Suprapubic skin (tissue), 4 donors: ENCODE data around the gene CCT8L2. TPM values are rescaled to one million over a fixed set of nuclear protein-coding genes. Genes with fewer than 3 reads are reported as not detected.
A peak's percentile ranks its signal among the peaks of the same experiment; 100 is the strongest.
"Not testable (repeated sequence)": the region's sequence is repeated elsewhere in the genome, so short reads cannot be mapped to it uniquely, and the experiment has no call there.

Experiments
- DNase-seq, 2 donors: peaks; one replicate each; pipeline ENCODE4 v3.0.0-alpha.2; 2019; ENCODE audit warnings: low spot score in 2 of 2
- H3K27ac ChIP-seq: fragments of 200-600 bp; sonication (generic); one replicate; pipeline ENCODE4 v1.5.1; 2019
- H3K27me3 ChIP-seq: fragments of 200-600 bp; sonication (generic); one replicate; pipeline ENCODE4 v1.5.1; 2019
- H3K36me3 ChIP-seq: fragments of 200-600 bp; sonication (generic); one replicate; pipeline ENCODE4 v1.5.1; 2019
- H3K4me1 ChIP-seq: fragments of 200-600 bp; sonication (generic); one replicate; pipeline ENCODE4 v1.5.1; 2019
- H3K4me3 ChIP-seq: fragments of 200-600 bp; sonication (generic); one replicate; pipeline ENCODE4 v1.5.1; 2019; ENCODE audit warnings: mild to moderate bottlenecking
- H3K9me3 ChIP-seq: fragments of 200-600 bp; sonication (generic); one replicate; pipeline ENCODE4 v1.5.1; 2019
- EP300 ChIP-seq: sonication (generic); formaldehyde crosslinking; IDR thresholded peaks from one replicate; pipeline ENCODE4 v1.6.1; 2017; ENCODE audit warnings: antibody characterized with exemption
- POLR2A ChIP-seq, 2 donors: fragments of 450-650 bp; IDR thresholded peaks; one replicate each; pipeline ENCODE4 v1.6.1; 2017; ENCODE audit warnings: antibody characterized with exemption in 2 of 2, mild to moderate bottlenecking in 2 of 2, moderate library complexity in 2 of 2
- POLR2AphosphoS5 ChIP-seq, 3 donors: sonication (generic); formaldehyde crosslinking; IDR thresholded peaks; one replicate each; pipeline ENCODE4 v1.6.1; 2017; ENCODE audit warnings: antibody characterized with exemption in 3 of 3
- WGBS: methylation state at CpG from one replicate; pipeline ENCODE4 v1.1.5; 2018; 5-methylcytosine and 5-hydroxymethylcytosine counted together
- total RNA-seq, 4 donors: library from RNA; depleted of rRNA; stranded (reverse); fragments of >200 nt; gene quantifications; one replicate each; pipeline ENCODE4 v1.1.0, GENCODE V29; 2016
- TF ChIP-seq, protein P1 (sequence below), 2 donors: fragments of 200-600 bp in 1 of 2; fragments of 450-650 bp in 1 of 2; sonication (generic) in 1 of 2; IDR thresholded peaks; one replicate each; pipeline ENCODE4 v1.5.1; 2016 to 2019; ENCODE audit warnings: antibody characterized with exemption in 2 of 2, mild to moderate bottlenecking in 1 of 2, moderate library complexity in 1 of 2

The CCT8L2 gene, protein sequence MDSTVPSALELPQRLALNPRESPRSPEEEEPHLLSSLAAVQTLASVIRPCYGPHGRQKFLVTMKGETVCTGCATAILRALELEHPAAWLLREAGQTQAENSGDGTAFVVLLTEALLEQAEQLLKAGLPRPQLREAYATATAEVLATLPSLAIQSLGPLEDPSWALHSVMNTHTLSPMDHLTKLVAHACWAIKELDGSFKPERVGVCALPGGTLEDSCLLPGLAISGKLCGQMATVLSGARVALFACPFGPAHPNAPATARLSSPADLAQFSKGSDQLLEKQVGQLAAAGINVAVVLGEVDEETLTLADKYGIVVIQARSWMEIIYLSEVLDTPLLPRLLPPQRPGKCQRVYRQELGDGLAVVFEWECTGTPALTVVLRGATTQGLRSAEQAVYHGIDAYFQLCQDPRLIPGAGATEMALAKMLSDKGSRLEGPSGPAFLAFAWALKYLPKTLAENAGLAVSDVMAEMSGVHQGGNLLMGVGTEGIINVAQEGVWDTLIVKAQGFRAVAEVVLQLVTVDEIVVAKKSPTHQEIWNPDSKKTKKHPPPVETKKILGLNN
- total RNA-seq = not detected

DNA sequence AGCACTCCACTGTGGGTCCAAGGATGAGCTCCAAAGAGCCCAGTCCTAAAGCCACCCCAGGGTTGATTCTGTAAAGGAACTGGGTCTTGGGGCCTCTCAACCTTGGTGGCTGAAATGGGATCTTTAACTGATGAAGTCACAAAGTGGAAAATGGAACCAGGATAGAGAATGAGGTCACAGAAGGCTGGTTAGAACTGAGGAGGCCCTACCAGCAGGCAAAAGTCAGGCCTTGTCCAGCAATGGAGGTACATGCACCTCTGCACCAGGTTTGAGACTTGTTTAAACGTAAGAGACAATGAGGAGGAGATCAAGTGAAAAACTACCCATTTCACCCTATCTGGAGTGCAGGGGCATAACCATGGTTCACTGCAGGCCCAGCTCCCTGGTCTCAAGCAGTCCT lies at the start of gene CCT8L2:
Gene CCT8L2, minus strand, starts transcription at position 101 of the 400 bp plus-strand sequence. CDS start 260 bp downstream, outside the sequence.
- not testable (repeated sequence) for H3K4me1 ChIP-seq, H3K27me3 ChIP-seq, H3K9me3 ChIP-seq, H3K27ac ChIP-seq, H3K4me3 ChIP-seq, H3K36me3 ChIP-seq, DNase-seq
- WGBS = 83% methylated on average over 1 of the region's 1 CpG

DNA sequence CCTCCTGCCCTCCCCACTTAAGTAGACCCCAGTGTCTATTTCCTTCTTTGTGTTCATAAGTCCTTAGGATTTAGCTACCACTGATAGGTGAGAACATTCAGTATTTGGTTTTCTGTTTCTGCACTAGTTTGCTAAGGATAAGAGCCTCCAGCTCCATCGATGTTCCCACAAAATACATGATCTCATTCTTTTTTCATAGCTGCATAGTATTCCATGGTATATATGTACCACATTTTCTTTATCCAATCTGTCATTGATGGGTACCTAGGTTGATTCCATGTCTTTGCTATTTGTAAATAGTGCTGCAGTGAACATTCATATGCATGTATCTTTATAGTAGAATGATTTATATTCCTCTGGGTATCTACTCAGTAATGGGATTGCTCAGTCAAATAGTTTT lies 42.8 kb upstream of the CCT8L2 start:
- H3K36me3 ChIP-seq, H3K4me1 ChIP-seq, DNase-seq, H3K27ac ChIP-seq, H3K4me3 ChIP-seq, H3K9me3 ChIP-seq, H3K27me3 ChIP-seq: not testable (repeated sequence)
- 83% methylated on average over 1 of the region's 1 CpG for whole genome bisulfite sequencing

DNA sequence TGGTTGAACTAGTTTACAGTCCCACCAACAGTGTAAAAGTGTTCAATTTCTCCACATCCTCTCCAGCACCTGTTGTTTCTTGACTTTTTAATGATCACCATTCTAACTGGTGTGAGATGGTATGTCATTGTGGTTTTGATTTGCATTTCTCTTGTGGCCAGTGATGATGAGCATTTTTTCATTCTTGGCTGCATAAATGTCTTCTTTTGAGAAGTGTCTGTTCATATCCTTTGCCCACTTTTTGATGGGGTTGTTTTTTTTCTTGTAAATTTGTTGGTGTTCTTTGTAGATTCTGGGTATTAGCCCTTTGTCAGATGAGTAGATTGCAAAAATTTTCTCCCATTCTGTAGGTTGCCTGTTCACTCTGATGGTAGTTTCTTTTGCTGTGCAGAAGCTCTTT lies 41.5 kb upstream of the CCT8L2 start:
- H3K27ac ChIP-seq, DNase-seq, H3K27me3 ChIP-seq, H3K4me1 ChIP-seq, H3K4me3 ChIP-seq, H3K9me3 ChIP-seq, H3K36me3 ChIP-seq: not testable (repeated sequence)

DNA sequence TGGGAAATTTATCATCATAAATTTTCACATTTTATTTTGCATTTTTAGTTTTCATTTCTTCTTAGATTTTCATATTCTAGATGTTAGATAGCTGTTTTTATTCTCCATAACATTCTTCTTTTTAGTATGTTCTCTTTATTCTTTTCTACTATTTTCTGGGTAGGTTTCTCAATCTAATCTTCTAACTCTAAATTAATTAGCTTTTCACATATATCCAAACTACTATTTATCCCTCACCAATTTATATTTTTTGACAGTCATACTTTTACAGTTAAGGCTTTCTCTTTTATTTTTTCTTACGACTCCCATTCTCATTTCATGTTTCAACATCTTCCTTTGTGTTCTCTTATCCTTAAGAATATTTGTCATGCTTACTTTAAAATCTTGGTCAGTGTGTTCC lies 35.9 kb upstream of the CCT8L2 start:
- 81% methylated on average over 1 of the region's 1 CpG for WGBS
- not testable (repeated sequence) for H3K36me3 ChIP-seq, H3K27me3 ChIP-seq, H3K9me3 ChIP-seq, H3K4me1 ChIP-seq, H3K4me3 ChIP-seq, DNase-seq, H3K27ac ChIP-seq

DNA sequence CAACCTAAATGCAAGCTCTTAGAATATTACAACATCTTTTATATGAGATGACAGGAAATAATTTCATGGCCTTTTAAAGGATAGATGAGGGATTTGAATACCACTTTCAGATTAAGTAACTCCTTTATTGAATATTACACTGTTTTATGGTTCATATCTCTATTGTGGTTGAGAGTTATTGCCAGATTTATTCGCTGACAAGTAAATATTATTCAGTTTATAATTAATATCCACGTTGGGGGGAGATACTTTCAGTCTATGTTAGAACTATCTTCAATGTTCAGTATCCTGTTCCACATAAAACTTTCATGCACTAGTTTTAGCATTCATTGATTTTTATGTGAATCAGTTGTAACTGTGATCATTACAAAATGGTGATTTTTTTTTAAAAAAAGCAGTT lies 32.4 kb upstream of the CCT8L2 start:
- not testable (repeated sequence) for H3K4me3 ChIP-seq, H3K4me1 ChIP-seq, H3K27me3 ChIP-seq, H3K27ac ChIP-seq, DNase-seq, H3K36me3 ChIP-seq, H3K9me3 ChIP-seq
- WGBS = 72% methylated on average over 2 of the region's 2 CpGs

DNA sequence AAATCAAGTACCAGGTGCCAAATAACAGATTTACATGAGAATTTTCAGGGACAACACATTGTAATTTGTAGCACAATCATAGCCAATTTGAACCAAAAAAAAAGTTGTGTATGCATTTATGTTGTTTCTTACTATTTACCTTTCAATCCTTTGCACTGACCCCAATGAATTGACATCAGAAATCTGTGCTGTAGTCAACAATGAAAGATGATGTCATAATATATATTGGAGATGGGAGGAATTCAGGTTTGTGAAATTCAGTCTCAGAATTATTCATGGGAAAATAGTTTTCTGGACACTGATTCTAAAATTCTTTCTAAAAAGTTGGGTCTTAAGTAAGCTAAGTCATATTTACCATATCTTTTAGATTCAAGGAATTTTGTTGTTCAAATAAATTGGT lies 31.0 kb upstream of the CCT8L2 start:
- H3K27ac ChIP-seq, H3K9me3 ChIP-seq, DNase-seq, H3K27me3 ChIP-seq, H3K36me3 ChIP-seq, H3K4me3 ChIP-seq, H3K4me1 ChIP-seq: not testable (repeated sequence)

DNA sequence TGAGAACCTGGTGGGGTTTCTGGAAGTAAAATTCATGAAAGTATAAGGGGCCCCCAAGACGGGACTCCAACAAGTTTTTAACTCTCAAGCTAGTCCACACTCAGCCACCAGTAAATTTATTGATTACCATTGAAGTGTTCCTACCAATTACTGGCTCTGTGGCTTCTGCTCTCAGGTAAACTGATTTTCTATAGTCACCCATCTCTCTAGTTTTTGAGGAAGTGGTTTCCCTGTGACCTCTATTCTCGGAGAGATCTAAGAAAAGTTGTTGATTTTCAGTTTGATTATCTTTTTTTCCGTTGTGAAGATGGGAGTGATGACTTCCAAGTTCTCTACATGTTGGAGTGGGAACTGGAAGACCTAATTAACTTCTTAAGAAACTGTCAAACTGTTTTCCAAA lies 24.9 kb upstream of the CCT8L2 start:
- 60% methylated on average over 3 of the region's 3 CpGs for WGBS

DNA sequence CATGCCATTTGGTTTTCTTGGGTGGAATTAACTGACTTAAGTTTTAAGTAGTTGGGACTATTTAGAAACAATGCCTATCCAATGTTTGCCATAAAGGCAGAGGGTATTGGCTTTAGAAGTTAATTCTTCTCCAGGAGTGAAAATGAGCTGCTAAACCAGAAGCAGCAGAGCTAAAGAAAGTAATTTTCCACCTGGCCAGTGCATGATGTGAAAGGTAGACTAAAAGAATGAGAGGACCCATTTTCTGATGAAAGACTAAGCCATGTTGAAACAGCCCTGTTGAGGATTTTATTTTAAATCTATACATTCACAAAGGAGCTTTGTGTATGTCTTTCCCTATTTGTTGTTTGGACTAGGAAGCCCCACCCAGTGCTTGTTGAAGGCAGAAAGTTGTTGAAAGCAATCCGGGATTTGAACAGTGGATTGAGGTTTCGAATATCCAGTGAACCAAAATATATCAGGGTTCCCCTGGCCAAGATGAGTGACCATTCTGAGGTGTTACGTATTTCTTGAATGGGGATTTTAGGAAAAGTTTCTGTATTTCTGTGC lies 23.9 kb upstream of the CCT8L2 start:
- H3K27me3 ChIP-seq, DNase-seq, H3K9me3 ChIP-seq, H3K27ac ChIP-seq, H3K4me1 ChIP-seq, H3K36me3 ChIP-seq, H3K4me3 ChIP-seq: not testable (repeated sequence)
- 75% methylated on average over 3 of the region's 3 CpGs for WGBS

More for the DNA sequence above, 24.9 kb upstream of the CCT8L2 start:
- H3K27ac ChIP-seq, H3K4me3 ChIP-seq, H3K27me3 ChIP-seq, H3K4me1 ChIP-seq, H3K36me3 ChIP-seq, DNase-seq, H3K9me3 ChIP-seq: not testable (repeated sequence)

DNA sequence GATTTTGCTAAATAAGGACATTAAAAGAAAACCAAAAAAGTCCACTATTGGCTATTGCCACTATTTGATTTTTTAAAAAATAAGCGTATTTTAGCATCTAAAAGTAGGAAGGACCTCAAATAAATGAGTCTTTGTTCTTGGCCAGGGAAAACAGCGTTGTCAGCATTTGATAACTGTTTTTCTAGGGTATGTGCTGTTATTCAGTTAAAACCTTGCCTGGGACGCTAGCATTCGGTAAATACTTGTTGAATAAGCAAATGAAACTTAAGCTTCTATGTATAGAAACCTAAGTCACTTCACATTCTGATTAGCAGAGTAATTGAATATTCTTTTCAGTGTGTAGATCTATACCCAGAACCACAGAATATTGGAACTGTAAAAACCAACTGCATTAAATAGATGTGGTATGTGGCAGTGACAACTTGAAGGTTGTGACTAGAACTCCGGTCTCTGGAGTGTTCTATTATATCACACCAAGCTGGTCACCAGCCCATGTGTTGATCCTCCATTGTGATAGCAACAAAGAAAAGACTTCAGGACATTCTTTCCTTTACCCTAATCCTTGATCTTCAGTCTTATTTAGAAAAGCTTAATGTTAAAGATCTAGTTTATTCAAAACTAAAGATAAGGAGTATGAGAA lies 23.1 kb upstream of the CCT8L2 start:
- H3K9me3 ChIP-seq, H3K4me3 ChIP-seq, H3K27me3 ChIP-seq, H3K27ac ChIP-seq, DNase-seq, H3K4me1 ChIP-seq, H3K36me3 ChIP-seq: not testable (repeated sequence)
- 83% methylated on average over 5 of the region's 5 CpGs for WGBS

DNA sequence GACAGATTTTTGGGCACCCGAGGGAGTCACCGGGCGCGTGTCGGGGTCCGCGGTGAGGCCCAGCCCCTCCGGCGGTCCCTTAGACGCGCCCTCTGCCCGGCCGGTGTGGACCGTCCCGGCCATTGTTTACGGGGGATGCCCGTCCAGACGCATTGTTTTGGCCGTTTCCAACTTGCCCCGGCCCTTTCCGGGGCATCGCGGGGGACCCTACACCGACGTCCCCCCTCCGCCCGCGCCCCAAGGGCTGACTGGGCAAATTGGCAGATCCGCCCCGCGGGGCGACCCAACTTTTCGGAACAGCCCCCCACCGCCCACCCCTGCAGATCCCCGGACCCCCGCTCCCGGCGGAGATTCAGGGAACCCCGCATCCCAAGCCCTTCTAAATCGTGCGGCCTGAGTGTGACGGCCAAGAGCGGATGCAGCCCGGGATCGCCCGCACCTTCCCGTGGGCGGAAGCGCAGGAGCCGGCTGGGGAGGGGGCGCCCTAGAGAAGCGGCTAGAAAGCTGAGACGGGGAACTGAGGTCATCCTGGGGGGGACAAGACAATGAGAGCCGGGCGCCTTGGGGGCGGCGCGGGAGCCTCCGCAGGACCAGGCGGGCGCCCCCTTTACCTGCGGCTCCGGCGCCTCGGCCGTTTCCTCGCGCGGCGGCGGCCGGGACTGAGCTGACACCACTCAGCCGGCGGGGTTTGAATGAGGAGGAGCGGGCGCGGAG lies 17.1 kb upstream of the CCT8L2 start:
- DNase-seq = no peak
- H3K27ac ChIP-seq = no peak overlapping the region
- H3K36me3 ChIP-seq = no peaks in the 10 kb centered on the region
- TF ChIP-seq EP300 = no peak
- TF ChIP-seq, protein P1, sequence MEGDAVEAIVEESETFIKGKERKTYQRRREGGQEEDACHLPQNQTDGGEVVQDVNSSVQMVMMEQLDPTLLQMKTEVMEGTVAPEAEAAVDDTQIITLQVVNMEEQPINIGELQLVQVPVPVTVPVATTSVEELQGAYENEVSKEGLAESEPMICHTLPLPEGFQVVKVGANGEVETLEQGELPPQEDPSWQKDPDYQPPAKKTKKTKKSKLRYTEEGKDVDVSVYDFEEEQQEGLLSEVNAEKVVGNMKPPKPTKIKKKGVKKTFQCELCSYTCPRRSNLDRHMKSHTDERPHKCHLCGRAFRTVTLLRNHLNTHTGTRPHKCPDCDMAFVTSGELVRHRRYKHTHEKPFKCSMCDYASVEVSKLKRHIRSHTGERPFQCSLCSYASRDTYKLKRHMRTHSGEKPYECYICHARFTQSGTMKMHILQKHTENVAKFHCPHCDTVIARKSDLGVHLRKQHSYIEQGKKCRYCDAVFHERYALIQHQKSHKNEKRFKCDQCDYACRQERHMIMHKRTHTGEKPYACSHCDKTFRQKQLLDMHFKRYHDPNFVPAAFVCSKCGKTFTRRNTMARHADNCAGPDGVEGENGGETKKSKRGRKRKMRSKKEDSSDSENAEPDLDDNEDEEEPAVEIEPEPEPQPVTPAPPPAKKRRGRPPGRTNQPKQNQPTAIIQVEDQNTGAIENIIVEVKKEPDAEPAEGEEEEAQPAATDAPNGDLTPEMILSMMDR (IDR thresholded peaks at IDR 0.05) = no peak
- no peak for TF ChIP-seq POLR2AphosphoS5 (IDR thresholded peaks at IDR 0.05)
- no peak for TF ChIP-seq POLR2A (IDR thresholded peaks at IDR 0.05)
- peaks cover 33% of the 10 kb centered on the region for H3K27me3 ChIP-seq
- peak overlapping the region; percentile 46 for H3K4me3 ChIP-seq
- H3K9me3 ChIP-seq = no peaks in the 10 kb centered on the region
- peaks cover 16% of the 10 kb centered on the region for H3K4me1 ChIP-seq
- 2% methylated on average over 46 of the region's 77 CpGs for WGBS
